HG03469 (cell line): ENCODE measurements around the gene TTLL12.

Source experiments
- ATAC-seq: cut with Tn5 transposase; IDR thresholded peaks from one replicate; pipeline ENCODE4 v1.9.1; 2021; ENCODE audit warnings: mild to moderate bottlenecking, moderate library complexity, moderate number of reproducible peaks; ENCODE audit not compliant: unreplicated experiment

The TTLL12 gene

DNA sequence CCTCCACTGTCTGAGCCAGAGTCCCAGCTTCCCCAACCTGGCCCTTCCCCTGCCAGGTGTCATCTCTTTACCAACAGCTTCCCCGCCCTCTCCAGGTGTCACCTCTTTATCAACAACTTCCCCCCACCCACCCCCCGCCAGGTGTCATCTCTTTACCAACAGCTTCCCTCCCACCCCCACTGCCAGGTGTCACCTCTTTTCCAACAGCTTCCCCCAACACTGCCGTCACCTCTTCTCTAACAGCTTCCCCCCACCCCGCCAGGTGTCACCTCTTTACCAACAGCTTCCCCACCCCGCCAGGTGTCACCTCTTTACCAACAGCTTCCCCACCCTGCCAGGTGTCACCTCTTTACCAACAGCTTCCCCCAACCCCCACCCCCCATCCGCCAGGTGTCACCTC lies 29.8 kb upstream of the TTLL12 start:
- no peak for ATAC-seq

DNA sequence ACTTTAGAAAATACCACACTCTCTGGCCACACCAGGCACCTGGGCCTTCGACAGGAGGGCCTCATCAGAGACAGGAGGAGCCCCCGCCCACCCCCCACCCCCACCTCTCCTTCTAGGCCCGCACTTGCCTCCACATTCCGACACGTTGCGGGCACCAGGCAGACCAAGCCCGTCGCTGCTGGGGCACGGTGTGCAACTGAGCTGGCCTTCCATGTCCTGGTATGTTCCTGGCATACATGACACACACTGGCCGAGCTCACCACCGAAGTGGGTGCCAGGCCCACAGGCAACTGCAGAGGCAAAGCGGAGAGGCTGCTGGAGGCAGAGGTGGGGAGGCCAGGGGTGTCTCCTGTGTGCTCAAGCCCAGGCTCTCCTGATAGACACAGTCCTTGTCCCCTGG lies 27.0 kb upstream of the TTLL12 start:
- ATAC-seq: no peak

DNA sequence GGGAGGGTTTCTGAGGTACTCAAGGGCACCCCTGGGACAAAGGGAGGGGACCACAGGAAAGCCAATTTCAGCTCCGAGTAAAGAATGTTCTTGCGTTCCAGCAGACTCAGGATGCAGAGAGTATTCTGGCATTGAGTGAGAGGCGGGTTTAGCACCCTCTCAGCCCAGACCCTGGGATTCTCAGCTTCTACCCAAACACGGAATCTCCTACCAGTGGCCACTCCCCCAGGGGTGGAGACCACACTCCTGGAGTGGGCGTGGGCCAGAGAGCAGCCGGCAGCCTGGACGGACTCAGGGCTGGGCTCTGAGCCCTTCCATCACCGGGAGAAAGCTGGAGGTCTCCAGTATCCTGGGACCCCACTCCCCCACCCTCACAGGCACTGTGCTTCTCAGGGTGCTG lies 26.1 kb upstream of the TTLL12 start:
- ATAC-seq: no peak

- ATAC-seq: no peak
These were observed 25.6 kb upstream of the TTLL12 start for GRCh38 chr22:43212434-43212952.

- ATAC-seq: no peak
These were observed 25.1 kb upstream of the TTLL12 start for GRCh38 chr22:43211941-43212433.

DNA sequence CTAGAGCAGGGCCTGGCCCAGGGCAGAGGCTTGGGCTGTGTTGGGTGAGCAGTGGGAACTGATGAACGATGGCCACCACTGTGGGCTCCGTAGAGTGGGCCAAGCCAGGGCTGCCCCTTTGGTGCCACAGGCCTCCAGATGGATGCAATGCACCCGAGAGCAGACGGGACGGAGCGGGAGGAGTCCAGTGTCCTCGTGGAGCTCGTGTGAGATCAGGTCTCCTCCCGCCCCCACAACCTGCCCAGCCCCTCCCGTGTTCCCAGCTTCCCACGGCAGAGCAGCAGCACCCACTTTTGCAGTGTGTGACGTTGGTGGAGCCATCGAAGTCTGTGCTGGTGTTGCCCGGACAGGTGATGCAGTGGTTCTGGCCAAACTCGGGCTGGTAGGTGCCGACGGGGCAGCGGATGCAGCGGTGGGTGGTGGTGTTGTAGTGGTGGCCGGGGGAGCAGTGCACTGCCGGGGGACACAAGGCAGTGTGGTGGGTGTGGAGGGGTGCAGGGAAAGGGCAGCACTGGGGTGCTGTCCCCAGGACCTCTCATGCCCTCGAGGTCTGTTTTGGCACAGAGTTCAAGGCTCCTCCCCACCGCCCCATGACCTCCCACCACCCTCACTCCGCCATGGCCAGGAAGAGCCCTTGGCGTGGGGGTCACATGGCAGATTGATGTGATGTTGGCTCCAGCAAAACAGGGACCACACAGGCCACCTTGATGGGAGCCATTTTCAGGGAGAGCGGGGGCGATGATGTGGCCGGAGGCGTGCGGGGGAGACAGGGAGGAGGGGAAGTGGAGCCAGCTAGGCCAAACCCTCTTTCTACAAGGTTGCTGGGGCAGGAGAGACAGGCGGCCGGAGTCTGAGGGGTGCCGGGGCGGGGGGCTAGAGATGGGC lies 23.9 kb upstream of the TTLL12 start:
- ATAC-seq: no peak

DNA sequence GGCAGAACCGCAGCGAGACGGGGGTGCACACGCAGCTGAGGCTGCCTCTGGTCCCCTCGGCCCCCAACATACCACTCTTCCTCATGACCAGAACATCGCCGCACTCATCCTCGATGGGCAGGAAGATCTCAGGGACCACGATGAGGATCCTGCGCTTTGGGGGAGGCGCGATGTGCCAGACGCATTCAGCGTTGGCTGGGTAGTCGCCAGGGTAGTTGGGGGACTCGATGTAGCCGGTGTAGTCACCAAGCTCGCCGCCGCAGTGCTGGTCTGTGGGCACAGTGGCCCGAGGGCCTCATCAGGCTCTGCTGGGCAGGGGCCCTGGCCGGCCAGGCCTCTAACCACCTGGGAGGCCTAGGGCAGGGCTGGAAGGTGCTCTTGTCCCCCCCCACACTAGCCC lies 23.0 kb upstream of the TTLL12 start:
- no peak for ATAC-seq

GRCh38 chr22:43209523-43209890 lies 22.6 kb upstream of the TTLL12 start:
- ATAC-seq: no peak

DNA sequence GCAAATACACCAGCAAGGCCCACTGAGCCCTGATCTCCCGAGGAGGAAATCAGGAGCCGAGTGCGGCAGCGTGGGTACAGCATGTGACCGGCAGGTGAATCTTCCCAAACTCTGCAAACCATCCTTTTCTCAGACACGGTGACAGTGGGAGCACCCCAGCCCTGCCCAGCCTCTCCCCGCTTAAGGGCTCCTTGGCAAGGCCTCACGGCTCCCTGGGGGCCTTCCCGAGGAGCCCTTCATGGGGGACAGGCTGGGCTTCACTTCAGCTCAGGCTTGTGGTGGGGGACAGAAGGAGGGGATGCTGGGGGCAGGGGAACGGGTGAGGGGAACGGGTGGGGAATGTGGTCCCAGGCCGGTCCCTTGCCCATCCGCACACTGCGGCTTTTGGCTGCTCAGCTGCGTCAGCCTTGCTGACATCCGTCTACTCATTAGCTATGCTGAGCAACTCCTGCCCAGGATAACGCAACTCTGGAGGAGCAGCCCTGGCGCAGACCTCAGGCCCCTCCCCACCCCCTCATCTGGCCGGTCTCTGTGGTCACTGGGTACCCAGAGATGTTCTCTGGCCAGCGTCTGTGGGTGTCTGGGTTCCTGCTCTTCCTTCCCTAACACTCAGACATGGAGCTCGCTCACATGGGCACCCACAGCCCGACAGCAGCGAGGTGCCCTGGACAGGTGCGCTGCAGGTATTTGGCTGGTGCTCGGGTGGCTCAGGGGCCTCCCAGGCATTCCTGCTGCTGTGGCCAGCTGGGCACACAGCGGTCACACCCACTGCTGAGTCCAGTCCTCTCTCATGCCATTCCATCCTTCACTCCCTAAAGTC lies 22.0 kb upstream of the TTLL12 start:
- ATAC-seq: no peak

DNA sequence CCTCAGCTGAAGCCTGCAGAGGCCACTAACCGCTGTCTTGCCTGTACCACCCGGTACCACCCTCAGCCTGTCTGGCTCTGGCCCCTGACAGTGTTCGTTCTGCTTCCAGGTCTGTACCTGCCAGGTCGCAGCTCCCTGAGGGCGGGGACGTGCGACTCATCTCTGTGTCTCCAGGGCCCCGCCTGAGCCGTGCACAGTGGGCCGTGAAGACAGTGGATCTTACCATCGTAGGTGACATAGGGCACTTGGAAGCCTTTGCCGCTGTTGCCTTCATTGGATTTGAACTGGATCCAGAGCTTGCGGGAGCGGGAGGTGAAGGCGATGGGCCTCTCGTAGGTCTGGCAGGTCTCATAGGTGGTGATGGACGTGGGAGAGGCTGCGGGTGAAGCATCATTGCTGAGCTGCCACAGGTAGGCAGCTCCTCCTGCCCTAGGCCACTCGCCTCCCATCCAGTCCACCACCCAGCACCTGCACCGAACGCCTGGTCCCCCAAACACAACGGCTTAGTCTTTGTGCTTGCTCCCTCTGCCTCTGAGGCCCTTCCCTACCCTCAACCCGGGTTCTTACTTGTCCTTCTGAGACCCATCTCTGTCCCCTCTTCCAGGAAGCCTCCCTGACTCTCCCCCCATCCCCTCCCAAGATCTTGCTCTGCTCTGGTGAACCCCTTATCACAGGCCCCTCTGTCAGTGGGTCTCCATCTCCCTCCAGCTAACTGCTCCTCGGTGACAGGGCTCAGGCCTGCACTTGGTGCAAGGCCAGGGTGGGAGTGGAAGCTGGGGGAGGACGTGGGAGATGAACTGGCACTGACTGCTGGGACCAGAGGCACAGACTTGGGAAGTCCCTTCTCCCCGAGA lies 21.1 kb upstream of the TTLL12 start:
- ATAC-seq: no peak

GRCh38 chr22:43207386-43207785 lies 20.5 kb upstream of the TTLL12 start:
- ATAC-seq: no peak

DNA sequence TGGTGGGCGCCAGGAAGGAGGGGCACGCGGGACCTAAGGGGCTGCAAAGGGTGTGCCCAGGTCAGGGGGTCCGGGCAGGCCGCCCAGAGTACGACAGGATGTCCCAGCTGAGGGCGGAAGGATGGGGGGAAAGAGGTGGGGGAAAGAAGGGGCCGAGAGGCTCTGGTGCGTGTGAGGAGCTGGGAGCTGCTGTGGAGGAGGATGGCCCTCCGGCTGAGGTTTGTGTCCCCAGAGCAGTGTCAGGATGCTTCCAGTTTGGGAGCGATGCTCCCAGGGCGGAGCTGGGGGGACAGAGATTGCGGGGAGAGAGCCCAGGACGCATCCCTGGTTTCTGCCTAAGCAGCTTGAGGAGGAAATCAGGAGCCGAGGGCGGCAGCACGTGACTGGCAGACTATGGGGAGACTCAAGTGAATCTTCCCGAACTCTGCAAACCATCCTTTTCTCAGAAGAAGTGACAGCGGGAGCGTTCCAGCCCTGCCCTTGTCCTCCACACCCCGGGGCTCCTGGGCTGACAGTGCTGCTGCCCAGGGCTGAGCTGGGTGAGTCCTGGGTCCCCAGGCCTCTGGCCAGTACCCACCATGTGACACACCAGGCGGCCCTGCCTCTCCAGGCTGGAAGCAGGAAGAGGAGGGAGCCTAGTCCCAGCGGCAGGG lies 19.7 kb upstream of the TTLL12 start:
- no peak for ATAC-seq

DNA sequence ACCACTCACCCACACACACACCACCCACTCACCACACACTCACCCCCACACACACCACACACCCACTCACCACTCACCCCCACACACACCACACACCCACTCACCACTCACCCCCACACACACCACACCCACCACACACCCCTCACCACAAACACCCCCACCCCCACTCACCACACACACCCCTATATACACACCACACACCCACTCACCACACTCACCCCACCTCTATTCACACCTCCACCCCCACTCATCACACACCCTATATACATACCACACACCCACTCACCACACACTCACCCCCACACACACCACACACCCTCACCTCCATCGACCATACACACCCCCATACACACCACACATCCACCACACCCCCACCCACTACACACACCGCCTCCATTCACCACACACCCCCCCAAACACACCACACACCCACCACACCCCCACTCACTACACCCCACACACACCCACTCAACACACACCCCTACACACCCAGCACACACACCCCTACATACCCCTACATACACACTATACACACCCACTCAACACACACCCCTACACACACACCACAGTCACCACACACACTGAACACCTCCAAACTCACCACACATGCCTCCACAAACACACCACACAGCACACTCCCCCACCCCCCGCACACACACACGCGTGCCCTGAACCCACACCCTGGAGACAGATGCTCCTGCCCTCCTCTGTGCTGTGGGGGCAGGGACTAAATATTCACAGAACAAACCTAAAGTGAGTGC lies 19.0 kb upstream of the TTLL12 start:
- no peak for ATAC-seq

DNA sequence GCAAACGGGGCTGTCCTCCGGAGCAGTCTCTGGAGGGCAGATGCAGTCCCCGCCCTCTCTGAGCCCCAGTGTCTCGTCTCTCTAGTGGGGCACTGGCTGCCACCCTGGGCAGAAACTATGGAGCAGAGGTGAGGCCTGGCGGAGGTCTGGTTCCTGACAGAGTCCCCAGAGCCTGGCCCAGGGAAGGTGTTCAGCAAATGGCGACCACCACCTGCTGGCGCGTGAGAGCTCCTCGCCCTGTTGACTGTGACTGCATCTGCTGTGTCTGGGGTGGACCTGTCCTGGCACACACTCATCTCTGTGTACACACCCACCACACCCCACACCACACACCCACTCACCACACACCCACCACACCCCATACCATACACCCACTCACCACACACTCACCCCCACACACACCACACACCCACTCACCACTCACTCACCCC lies 18.3 kb upstream of the TTLL12 start:
- no peak for ATAC-seq

DNA sequence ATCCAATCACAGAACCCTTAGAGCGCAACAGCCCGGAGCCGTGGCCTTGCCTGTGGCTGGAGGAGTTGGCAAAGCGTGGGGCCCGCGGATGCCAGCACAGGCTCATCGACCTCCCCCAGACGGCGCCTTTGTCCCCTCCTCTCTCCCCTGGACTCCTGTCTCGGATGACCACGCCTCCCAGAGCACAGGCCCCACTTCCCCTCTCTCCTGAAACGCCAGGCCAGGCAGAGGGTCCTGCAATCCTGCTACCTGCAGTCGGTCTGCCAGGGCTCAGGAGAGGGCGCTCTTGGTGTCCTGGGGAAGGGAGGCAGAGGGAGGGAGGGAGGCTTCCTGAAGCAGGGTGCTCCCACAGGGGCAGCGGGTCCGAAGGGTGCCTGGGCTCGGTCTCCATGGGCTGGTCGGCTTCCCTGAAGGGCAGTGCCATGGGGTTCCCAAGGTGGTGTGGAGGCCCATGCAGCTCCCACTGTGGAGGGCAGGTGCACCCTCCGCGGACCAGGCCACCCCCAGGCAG lies 16.6 kb upstream of the TTLL12 start:
- no peak for ATAC-seq

DNA sequence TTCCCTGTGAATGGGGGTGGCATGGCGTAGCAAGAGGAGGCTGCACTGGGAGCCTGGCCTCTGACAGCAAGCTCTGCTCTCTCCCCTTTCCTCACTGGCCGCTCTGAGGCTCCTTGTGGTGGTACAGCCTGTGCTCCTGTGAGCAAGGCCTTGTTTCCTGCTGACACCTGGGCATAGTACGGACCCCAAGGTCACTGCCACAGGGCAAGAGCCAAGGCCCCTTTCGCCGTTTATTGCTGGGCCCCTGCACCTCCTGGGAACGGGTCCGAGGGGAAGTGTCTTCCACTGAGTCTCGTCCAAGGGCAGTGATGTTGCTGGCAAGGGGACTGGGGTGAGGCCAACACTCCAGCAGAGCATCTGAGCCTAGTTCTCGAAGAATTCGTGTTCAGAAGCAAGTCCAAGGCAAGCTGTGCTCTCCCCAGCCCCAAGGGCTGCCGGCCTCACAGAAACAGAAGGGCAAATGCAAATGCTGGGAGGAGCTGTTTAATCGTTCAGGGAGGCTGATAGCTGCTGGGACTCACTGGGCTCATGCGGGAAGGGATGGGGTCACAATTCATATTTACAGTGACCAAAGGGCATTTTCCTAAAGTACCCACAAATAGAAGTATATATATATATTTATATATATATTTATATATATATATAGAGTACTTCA lies 15.9 kb upstream of the TTLL12 start:
- no peak for ATAC-seq

DNA sequence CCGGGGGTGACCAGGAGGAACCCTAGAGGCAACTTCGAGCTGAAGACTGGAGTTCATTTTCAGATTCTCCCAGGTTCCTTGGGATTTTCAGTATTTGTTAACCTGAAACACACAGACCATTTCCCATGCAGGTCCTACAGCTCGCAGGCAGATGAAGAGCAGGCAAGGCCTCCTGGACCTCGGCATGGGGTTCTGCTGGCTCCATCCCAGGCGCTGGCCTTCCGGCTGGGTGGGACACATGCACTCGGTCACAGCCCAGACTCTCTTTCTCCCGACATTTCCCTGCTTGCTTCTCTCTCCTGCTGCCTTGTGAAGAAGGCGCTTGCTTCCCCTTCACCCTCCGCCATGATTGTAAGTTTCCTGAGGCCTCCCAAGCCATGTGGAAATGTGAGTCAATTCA lies 15.4 kb upstream of the TTLL12 start:
- ATAC-seq: no peak

GRCh38 chr22:43201486-43202219 lies 14.7 kb upstream of the TTLL12 start:
- ATAC-seq: no peak
